SK-N-SH treated with all-trans-retinoic acid at 6 μM for 48 hours (cell line): Measurements from ENCODE around the gene OSER1.

ENCODE experiments used
- ATAC-seq: fragments of 200-7000 bp; cut with Tn5 transposase; 3 replicates; pipeline ENCODE4 v1.9.1; 2020; ENCODE audit warnings: mild to moderate bottlenecking, moderate library complexity
- ARNTL ChIP-seq: fragments of 450-650 bp; formaldehyde crosslinking; IDR thresholded peaks from 2 replicates; pipeline ENCODE4 v1.5.0; 2020; ENCODE audit warnings: low read depth, mild to moderate bottlenecking, moderate library complexity, borderline replicate concordance
- BACH2 ChIP-seq: fragments of 250-450 bp; sonication (Bioruptor Pico); IDR thresholded peaks from 2 replicates; pipeline ENCODE4 v1.9.0; 2021; ENCODE audit warnings: mild to moderate bottlenecking, borderline replicate concordance
- CREB5 ChIP-seq: fragments of 250-450 bp; sonication (Bioruptor Pico); IDR thresholded peaks from 2 replicates; pipeline ENCODE4 v1.5.1; 2020; ENCODE audit warnings: low read depth, mild to moderate bottlenecking, moderate library complexity
- ESRRG ChIP-seq: fragments of 250-450 bp; sonication (Bioruptor Pico); IDR thresholded peaks from 2 replicates; pipeline ENCODE4 v1.6.1; 2021; ENCODE audit warnings: mild to moderate bottlenecking
- GLIS3 ChIP-seq: fragments of 250-450 bp; sonication (Bioruptor Pico); IDR thresholded peaks from 2 replicates; pipeline ENCODE4 v1.5.0; 2020; ENCODE audit warnings: mild to moderate bottlenecking, moderate library complexity
- ISL1 ChIP-seq: fragments of 250-450 bp; sonication (Bioruptor Pico); IDR thresholded peaks from 2 replicates; pipeline ENCODE4 v2.1.2; 2022; ENCODE audit warnings: mild to moderate bottlenecking, moderate library complexity
- OSR1 ChIP-seq: fragments of 250-450 bp; sonication (Bioruptor Pico); IDR thresholded peaks from 2 replicates; pipeline ENCODE4 v1.8.0; 2022; ENCODE audit warnings: moderate library complexity, mild to moderate bottlenecking, inconsistent platforms
- PATZ1 ChIP-seq: fragments of 250-450 bp; sonication (Bioruptor Pico); IDR thresholded peaks from 2 replicates; pipeline ENCODE4 v1.8.0; 2020; ENCODE audit warnings: mild to moderate bottlenecking, moderate library complexity, borderline replicate concordance
- POU6F1 ChIP-seq: fragments of 250-450 bp; sonication (Bioruptor Pico); IDR thresholded peaks from 2 replicates; pipeline ENCODE4 v1.8.0; 2021; ENCODE audit warnings: low read depth, mild to moderate bottlenecking, moderate library complexity, borderline replicate concordance
- PPARA ChIP-seq: fragments of 250-450 bp; sonication (Bioruptor Pico); IDR thresholded peaks from 2 replicates; pipeline ENCODE4 v1.5.0; 2020; ENCODE audit warnings: mild to moderate bottlenecking, borderline replicate concordance
- RARB ChIP-seq: fragments of 250-450 bp; sonication (Bioruptor Pico); IDR thresholded peaks from 2 replicates; pipeline ENCODE4 v1.8.0; 2021; ENCODE audit warnings: mild to moderate bottlenecking, moderate library complexity
- SNAI2 ChIP-seq: fragments of 250-450 bp; sonication (Bioruptor Pico); IDR thresholded peaks from 2 replicates; pipeline ENCODE4 v1.5.0; 2020; ENCODE audit warnings: mild to moderate bottlenecking, moderate library complexity
- TOX ChIP-seq: fragments of 250-450 bp; sonication (Bioruptor Pico); IDR thresholded peaks from 2 replicates; pipeline ENCODE4 v1.8.0; 2021; ENCODE audit warnings: mild to moderate bottlenecking, moderate library complexity, borderline replicate concordance
- TSHZ2 ChIP-seq: fragments of 250-450 bp; sonication (Bioruptor Pico); IDR thresholded peaks from 2 replicates; pipeline ENCODE4 v1.5.0; 2020; ENCODE audit warnings: mild to moderate bottlenecking, moderate library complexity
- ZFP3 ChIP-seq: fragments of 250-450 bp; sonication (Bioruptor Pico); IDR thresholded peaks from 2 replicates; pipeline ENCODE4 v1.5.0; 2020; ENCODE audit warnings: mild to moderate bottlenecking, moderate library complexity
- ZFP30 ChIP-seq: fragments of 450-650 bp; formaldehyde crosslinking; IDR thresholded peaks from 2 replicates; pipeline ENCODE4 v1.5.0; 2022; ENCODE audit warnings: mild to moderate bottlenecking, moderate library complexity
- ZNF565 ChIP-seq: fragments of 450-650 bp; formaldehyde crosslinking; conservative IDR thresholded peaks from 2 replicates; pipeline ENCODE4 v1.5.0; 2020; ENCODE audit warnings: low read depth, mild to moderate bottlenecking, moderate library complexity
- ZNF70 ChIP-seq: fragments of 450-650 bp; formaldehyde crosslinking; IDR thresholded peaks from 2 replicates; pipeline ENCODE4 v1.5.0; 2020; ENCODE audit warnings: mild to moderate bottlenecking, moderate library complexity
- ZNF8 ChIP-seq: fragments of 450-650 bp; formaldehyde crosslinking; IDR thresholded peaks from 2 replicates; pipeline ENCODE4 v1.5.0; 2020; ENCODE audit warnings: mild to moderate bottlenecking, moderate library complexity

Gene OSER1

GRCh38 chr20:44255942-44256341 is 45.4 kb upstream of the OSER1 start (continued):
- TF ChIP-seq POU6F1 (CRISPR knock-in tag) (no peak), ISL1 (no peak), ZNF70 (no peak), ZNF8 (CRISPR knock-in tag) (no peak), RARB (CRISPR knock-in tag) (no peak)

- no peak for TF ChIP-seq TSHZ2 (CRISPR knock-in tag)
- TF ChIP-seq ZNF70: no peak
- ATAC-seq: no peak
Measured at GRCh38 chr20:44254073-44254472, 43.5 kb upstream of the OSER1 start.

- TF ChIP-seq PPARA (CRISPR knock-in tag) (no peak), CREB5 (CRISPR knock-in tag) (no peak), SNAI2 (no peak), BACH2 (CRISPR knock-in tag) (no peak), POU6F1 (CRISPR knock-in tag) (no peak), RARB (CRISPR knock-in tag) (no peak), ZFP30 (CRISPR knock-in tag) (no peak), ARNTL (no peak), ZFP3 (CRISPR knock-in tag) (no peak), OSR1 (CRISPR knock-in tag) (no peak), ZNF565 (CRISPR knock-in tag) (no peak), PATZ1 (no peak), GLIS3 (no peak), TSHZ2 (CRISPR knock-in tag) (no peak), ZNF8 (CRISPR knock-in tag) (no peak), TOX (CRISPR knock-in tag) (no peak), ESRRG (no peak), ISL1 (no peak)
- no peak; the same call in 2 of the 3 replicates for ATAC-seq
Measured at GRCh38 chr20:44253528-44253927, 43.0 kb upstream of the OSER1 start.
